HepG2 (cell line): ENCODE results near the gene SEC31B.

Experiments
- CHD2 ChIP-seq: IDR thresholded peaks from 2 replicates; pipeline ENCODE4 v1.6.1; 2011; ENCODE audit warnings: low read depth, low read length, improper control_type of control experiment
- CTCF ChIP-seq: sonication (generic); formaldehyde crosslinking; IDR thresholded peaks from 2 replicates; pipeline ENCODE4 v1.5.0; 2020; ENCODE audit warnings: mild to moderate bottlenecking, missing genetic modification reagents, moderate library complexity
- HDAC2 ChIP-seq: sonication (generic); formaldehyde crosslinking; IDR thresholded peaks from 2 replicates; pipeline ENCODE4 v1.4.0; 2020; ENCODE audit warnings: missing genetic modification reagents
- HNF4G ChIP-seq, 2 experiments: sonication (generic) in 1 of 2; formaldehyde crosslinking in 1 of 2; IDR thresholded peaks; 2 replicates each; pipeline versions ENCODE4 v1.4.0 to v1.6.1; 2011 to 2020; ENCODE audit warnings: borderline replicate concordance in 2 of 2, low read depth in 2 of 2, mild to moderate bottlenecking in 2 of 2, low read length in 1 of 2, missing genetic modification reagents in 1 of 2, moderate library complexity in 1 of 2
- MAZ ChIP-seq, 2 experiments: sonication (generic) in 1 of 2; formaldehyde crosslinking in 1 of 2; IDR thresholded peaks; 2 replicates each; pipeline versions ENCODE4 v1.5.0 to v1.6.1; 2012 to 2020; ENCODE audit warnings: low read depth in 2 of 2, mild to moderate bottlenecking in 2 of 2, borderline replicate concordance in 1 of 2, improper control_type of control experiment in 1 of 2, low read length in 1 of 2, missing genetic modification reagents in 1 of 2, moderate library complexity in 1 of 2
- POGZ ChIP-seq: sonication (generic); formaldehyde crosslinking; IDR thresholded peaks from 2 replicates; pipeline ENCODE4 v1.4.0; 2020; ENCODE audit warnings: mild to moderate bottlenecking, missing genetic modification reagents
- POLR2AphosphoS2 ChIP-seq: IDR thresholded peaks from 2 replicates; pipeline ENCODE4 v1.6.1; 2011; ENCODE audit warnings: low read depth, low read length, improper control_type of control experiment
- THRA ChIP-seq: sonication (generic); formaldehyde crosslinking; IDR thresholded peaks from 2 replicates; pipeline ENCODE4 v1.4.0; 2020; ENCODE audit warnings: missing genetic modification reagents, borderline replicate concordance
- TIGD3 ChIP-seq: sonication (generic); formaldehyde crosslinking; IDR thresholded peaks from 2 replicates; pipeline ENCODE4 v1.5.1; 2020; ENCODE audit warnings: mild to moderate bottlenecking, missing genetic modification reagents, borderline replicate concordance

GRCh38 chr10:100438674-100439315 lies 80.9 kb downstream of the SEC31B start:
- TF ChIP-seq TIGD3 (CRISPR knock-in tag): no peak
- no peak for TF ChIP-seq POGZ (CRISPR knock-in tag)
- no peak for TF ChIP-seq MAZ (IDR thresholded peaks at IDR 0.05; ENCODE audit: borderline replicate concordance, low read depth, low read length)
- no peak for TF ChIP-seq MAZ (CRISPR knock-in tag; IDR thresholded peaks at IDR 0.05; ENCODE audit: low read depth)
- TF ChIP-seq CTCF (CRISPR knock-in tag): no peak
- TF ChIP-seq THRA (CRISPR knock-in tag): no peak
- TF ChIP-seq CHD2: no peak
- TF ChIP-seq POLR2AphosphoS2: no peak
- no peak for TF ChIP-seq HNF4G (IDR thresholded peaks at IDR 0.05; ENCODE audit: borderline replicate concordance, low read depth, low read length)
- no peak for TF ChIP-seq HNF4G (CRISPR knock-in tag; IDR thresholded peaks at IDR 0.05; ENCODE audit: borderline replicate concordance, low read depth)
- TF ChIP-seq HDAC2 (CRISPR knock-in tag): no peak
